Measurements from ENCODE around the gene FIBCD1.
"Not testable (repeated sequence)": the region's sequence is repeated elsewhere in the genome, so short reads cannot be mapped to it uniquely, and the experiment has no call there.

Gene FIBCD1

GRCh38 chr9:130921300-130921988 is 17.6 kb downstream of the FIBCD1 start:
- no peak for DNase-seq

GRCh38 chr9:130920762-130921299 is 18.2 kb downstream of the FIBCD1 start:
- DNase-seq = no peak

GRCh38 chr9:130920233-130920632 is 18.8 kb downstream of the FIBCD1 start:
- DNase-seq = no peak

- no peak for DNase-seq
Observed at GRCh38 chr9:130919559-130920145, 19.4 kb downstream of the FIBCD1 start.

- DNase-seq = no peak
Observed at GRCh38 chr9:130918826-130919558, 20.1 kb downstream of the FIBCD1 start.

- no peak for DNase-seq
Observed at GRCh38 chr9:130918101-130918825, 20.8 kb downstream of the FIBCD1 start.

GRCh38 chr9:130917168-130917960 is 21.7 kb downstream of the FIBCD1 start:
- DNase-seq = no peak

GRCh38 chr9:130915096-130915447 is 24.0 kb downstream of the FIBCD1 start:
- DNase-seq = no peak

GRCh38 chr9:130914417-130915095 is 24.5 kb downstream of the FIBCD1 start:
- DNase-seq = no peak

- no peak for DNase-seq
Observed at GRCh38 chr9:130913599-130914416, 25.2 kb downstream of the FIBCD1 start.

GRCh38 chr9:130912932-130913598 is 26.0 kb downstream of the FIBCD1 start:
- DNase-seq = no peak

- no peak for DNase-seq
Observed at GRCh38 chr9:130911254-130912049, 27.6 kb downstream of the FIBCD1 start.

- not testable (repeated sequence) for DNase-seq
Observed at GRCh38 chr9:130910670-130911069, 28.4 kb downstream of the FIBCD1 start.

GRCh38 chr9:130910041-130910440 is 29.0 kb downstream of the FIBCD1 start:
- DNase-seq = not testable (repeated sequence)

GRCh38 chr9:130908878-130909355 is 30.1 kb downstream of the FIBCD1 start:
- no peak for DNase-seq

GRCh38 chr9:130908146-130908877 is 30.7 kb downstream of the FIBCD1 start:
- no peak for DNase-seq

- DNase-seq = no peak
Observed at GRCh38 chr9:130906735-130907416, 32.2 kb downstream of the FIBCD1 start.

Measured in bone marrow (tissue), 2 donors.